Activated naive CD8-positive, alpha-beta T cell treated with anti-CD3 and anti-CD28 coated beads, Interleukin-2, amount 50 U/mL, for 24 hours (primary cell): Measurements from ENCODE around the gene ZNF19.

ENCODE experiments used
- ATAC-seq: fragments of 150-1000 bp; cut with Tn5 transposase; one replicate; pipeline ENCODE4 v1.10.0; 2021
- DNase-seq: peaks from one replicate; pipeline ENCODE4 v3.0.0; 2021
- H3K27ac Mint-ChIP-seq: one replicate; pipeline ENCODE4 v1.8.0; 2021; ENCODE audit warnings: mild to moderate bottlenecking, mixed read lengths
- H3K27me3 Mint-ChIP-seq: one replicate; pipeline ENCODE4 v1.8.0; 2021; ENCODE audit warnings: mixed read lengths
- H3K36me3 Mint-ChIP-seq: one replicate; pipeline ENCODE4 v1.8.0; 2021; ENCODE audit warnings: low read depth, mixed read lengths
- H3K4me1 Mint-ChIP-seq: one replicate; pipeline ENCODE4 v1.8.0; 2021; ENCODE audit warnings: mixed read lengths
- H3K4me3 Mint-ChIP-seq: one replicate; pipeline ENCODE4 v1.8.0; 2021; ENCODE audit warnings: mild to moderate bottlenecking, moderate library complexity, mixed read lengths
- H3K9me3 Mint-ChIP-seq: one replicate; pipeline ENCODE4 v1.8.0; 2021; ENCODE audit warnings: mixed read lengths

ZNF19 gene

DNA sequence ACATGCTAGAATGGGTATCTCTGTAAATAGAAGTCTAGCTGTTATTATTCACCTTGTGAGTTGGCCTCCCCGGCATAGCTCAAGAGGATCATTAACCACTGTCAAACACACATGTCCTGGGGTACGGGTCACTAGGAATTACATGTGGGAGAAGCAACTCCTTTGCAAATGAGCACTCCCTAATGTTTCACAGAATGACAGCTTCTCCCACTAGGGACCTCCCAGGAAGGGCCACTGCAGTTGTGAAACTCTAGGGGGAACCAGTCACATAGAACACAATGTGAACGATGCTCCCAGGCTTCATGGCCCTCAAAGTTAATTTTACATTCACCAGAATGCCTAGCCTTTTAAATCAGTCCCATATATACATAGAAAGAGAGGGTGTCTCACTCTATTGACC lies 12.4 kb upstream of the ZNF19 start:
- no peaks in the 10 kb centered on the region for H3K36me3 Mint-ChIP-seq
- ATAC-seq = no peak

DNA sequence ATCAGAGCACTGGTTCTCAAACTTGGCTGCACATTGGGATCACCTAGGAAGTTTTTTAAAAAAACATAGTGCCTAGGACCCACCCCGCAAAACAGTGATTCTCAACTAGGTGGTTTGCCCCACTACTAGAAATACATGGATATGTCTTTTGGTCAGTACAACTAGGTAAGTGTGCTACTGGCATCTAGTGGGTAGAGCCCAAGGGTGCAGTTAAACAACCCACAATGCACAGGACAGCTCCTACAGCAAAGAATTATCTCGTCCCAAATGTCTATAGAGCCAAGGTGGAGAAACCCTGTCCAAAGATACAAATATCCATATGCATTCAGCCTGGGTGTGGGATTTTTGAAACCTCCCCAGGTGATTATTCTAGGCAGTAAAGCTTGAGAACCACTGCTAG lies 11.8 kb upstream of the ZNF19 start:
- Mint-ChIP-seq H3K9me3 (no peaks in the 10 kb centered on the region), H3K27ac (no peak overlapping the region), H3K36me3 (no peaks in the 10 kb centered on the region), H3K4me3 (no peak overlapping the region), H3K27me3 (peaks cover 2% of the 10 kb centered on the region), H3K4me1 (no peaks in the 10 kb centered on the region)
- ATAC-seq (no peak), DNase-seq (no peak)

More for the DNA sequence above, 12.4 kb upstream of the ZNF19 start:
- Mint-ChIP-seq H3K27ac (no peak overlapping the region), H3K4me1 (no peaks in the 10 kb centered on the region), H3K9me3 (no peaks in the 10 kb centered on the region), H3K27me3 (peaks cover 2% of the 10 kb centered on the region), H3K4me3 (no peak overlapping the region)
- no peak for DNase-seq

DNA sequence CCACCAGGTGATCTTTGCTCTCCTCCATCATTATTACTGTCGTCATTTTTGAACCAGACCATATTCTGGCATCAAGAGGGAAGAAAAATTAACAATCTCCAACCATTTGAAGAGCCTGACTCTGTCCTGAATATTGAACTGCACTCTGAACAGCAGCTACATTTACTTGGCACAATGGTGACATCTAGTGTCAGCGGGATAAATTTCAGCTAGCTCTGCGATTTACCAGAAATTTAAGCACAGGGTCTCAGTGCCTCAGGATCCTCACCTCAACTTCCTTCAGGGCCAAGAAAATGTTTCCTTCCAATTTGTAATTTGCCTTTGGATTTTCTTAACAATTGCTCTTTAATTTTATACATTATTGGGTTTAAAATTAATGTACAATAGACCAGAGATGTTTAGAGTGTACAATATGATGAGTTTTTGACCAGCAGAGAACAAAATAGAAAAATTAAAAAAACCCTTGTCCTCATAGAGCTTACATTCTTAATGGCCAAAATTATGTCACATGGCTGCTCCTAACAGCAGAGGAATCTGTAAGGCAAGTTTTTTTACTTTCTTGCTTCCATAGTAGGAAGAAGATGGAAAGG lies 10.7 kb upstream of the ZNF19 start:
- H3K4me1 Mint-ChIP-seq = no peaks in the 10 kb centered on the region
- H3K9me3 Mint-ChIP-seq = no peaks in the 10 kb centered on the region
- H3K27ac Mint-ChIP-seq = no peak overlapping the region
- peak; percentile 48 for DNase-seq
- no peak overlapping the region for H3K4me3 Mint-ChIP-seq
- H3K36me3 Mint-ChIP-seq = no peaks in the 10 kb centered on the region
- H3K27me3 Mint-ChIP-seq = no peaks in the 10 kb centered on the region
- ATAC-seq = peak; percentile 57

DNA sequence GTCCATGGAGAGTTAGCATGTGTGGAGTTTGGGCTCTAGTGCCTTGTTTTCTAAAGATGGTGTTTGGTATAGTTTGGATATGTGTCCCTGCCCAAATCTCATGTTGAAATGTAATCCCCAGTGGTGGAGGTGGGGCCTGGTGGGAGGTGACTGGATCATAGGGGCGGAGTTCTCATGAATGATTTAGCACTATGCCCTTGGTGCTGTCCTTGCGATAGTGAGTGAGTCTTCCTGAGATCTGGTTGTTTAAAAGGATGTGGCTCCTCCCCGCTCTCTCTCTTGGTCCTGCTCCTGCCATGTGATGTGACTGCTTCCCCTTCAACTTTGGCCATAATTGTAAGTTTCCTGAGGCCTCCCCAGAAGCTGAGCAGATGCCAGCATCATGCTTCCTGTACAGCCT lies 8.9 kb upstream of the ZNF19 start:
- Mint-ChIP-seq H3K4me3 (no peak overlapping the region), H3K27me3 (no peaks in the 10 kb centered on the region), H3K4me1 (no peaks in the 10 kb centered on the region), H3K9me3 (no peaks in the 10 kb centered on the region), H3K36me3 (no peaks in the 10 kb centered on the region), H3K27ac (no peak overlapping the region)
- DNase-seq (no peak), ATAC-seq (no peak)

DNA sequence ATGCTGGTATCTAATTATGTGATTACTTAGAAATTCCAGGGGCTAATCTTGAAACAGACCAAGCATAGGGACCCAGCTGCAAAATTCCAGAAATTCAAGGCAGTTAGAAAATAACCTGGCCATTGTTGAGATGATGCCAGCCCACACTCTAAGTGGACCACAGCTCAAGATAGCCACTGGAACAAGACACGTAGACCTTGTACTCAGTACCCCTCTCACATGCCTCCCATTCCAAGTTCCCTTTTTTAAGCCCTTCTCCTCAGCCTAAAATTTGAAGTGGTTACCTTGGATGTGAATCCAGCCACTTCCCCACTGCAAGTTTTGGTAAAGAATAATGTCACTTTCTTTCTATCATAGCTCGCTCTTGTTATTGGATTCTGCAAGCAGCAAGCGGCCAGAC lies 4.1 kb upstream of the ZNF19 start:
- Mint-ChIP-seq H3K27me3 (no peaks in the 10 kb centered on the region), H3K27ac (no peak overlapping the region), H3K9me3 (no peaks in the 10 kb centered on the region), H3K4me1 (peaks cover 3% of the 10 kb centered on the region), H3K4me3 (no peak overlapping the region), H3K36me3 (no peaks in the 10 kb centered on the region)
- DNase-seq (no peak), ATAC-seq (no peak)

DNA sequence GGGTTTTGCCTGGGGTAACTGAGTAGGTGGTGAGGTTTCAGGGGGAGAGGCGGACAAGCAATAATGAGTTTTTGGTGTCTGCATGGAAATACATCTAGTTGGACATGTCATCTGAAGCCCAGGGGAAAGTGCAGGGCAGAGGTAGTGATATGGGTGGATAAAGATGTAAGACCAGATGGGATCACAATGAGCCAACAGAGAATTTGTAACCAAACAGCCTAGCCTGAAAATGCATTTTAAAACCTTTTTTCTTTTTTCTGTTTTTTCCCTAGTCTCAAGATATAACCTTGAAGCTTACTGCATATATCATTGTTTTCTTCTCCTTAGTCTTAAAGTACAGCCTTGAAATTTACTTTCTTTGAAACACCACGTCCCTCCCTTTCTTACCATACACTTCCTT lies 3.7 kb upstream of the ZNF19 start:
- Mint-ChIP-seq H3K4me3 (no peak overlapping the region), H3K4me1 (peaks cover 3% of the 10 kb centered on the region), H3K27me3 (no peaks in the 10 kb centered on the region), H3K9me3 (no peaks in the 10 kb centered on the region), H3K36me3 (no peaks in the 10 kb centered on the region), H3K27ac (no peak overlapping the region)
- ATAC-seq (no peak), DNase-seq (no peak)

DNA sequence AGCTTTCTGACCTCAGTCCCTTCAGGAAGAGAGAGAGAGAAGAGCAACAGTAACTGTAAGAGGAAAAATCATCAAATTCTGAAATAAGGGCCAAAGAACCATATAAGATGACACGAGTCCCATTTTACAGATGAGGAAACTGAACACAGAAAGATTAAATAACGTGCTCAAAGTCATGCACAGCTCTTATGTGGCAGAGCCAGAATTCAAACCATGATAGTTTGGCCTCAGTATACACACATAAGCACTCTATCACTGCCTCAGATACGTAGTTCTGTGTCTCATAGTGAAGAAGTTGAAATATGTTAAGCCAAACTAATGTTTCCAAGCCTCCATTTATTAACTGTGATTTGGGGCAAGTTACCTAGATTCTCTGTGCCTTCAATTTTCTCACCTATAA lies 1.9 kb upstream of the ZNF19 start:
- no peak for ATAC-seq
- Mint-ChIP-seq H3K27me3 (peaks cover 2% of the 10 kb centered on the region), H3K9me3 (no peaks in the 10 kb centered on the region), H3K4me1 (peaks cover 3% of the 10 kb centered on the region), H3K4me3 (no peak overlapping the region), H3K36me3 (no peaks in the 10 kb centered on the region), H3K27ac (no peak overlapping the region)
- no peak for DNase-seq

DNA sequence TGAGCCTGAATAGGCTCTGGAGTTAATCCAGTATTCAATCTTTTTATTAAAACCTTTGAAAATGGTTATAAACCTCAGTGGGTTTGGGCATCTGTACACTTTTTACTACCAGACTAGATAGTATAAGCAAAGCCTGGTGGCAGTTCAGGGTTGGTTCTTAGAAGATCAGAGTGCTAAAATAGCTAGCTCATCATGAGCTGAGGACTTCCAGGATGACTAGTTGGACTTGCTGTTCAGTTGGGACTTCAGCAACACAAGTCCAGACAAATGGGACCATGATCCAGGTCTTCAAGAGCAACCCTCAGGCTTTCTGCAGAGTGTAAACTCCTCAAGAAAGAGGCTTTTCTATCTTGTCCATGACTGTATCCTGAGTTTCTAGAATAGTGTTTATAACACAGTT lies 1.2 kb upstream of the ZNF19 start:
- Mint-ChIP-seq H3K27me3 (peaks cover 2% of the 10 kb centered on the region), H3K4me1 (peaks cover 3% of the 10 kb centered on the region), H3K27ac (no peak overlapping the region), H3K36me3 (no peaks in the 10 kb centered on the region), H3K9me3 (no peaks in the 10 kb centered on the region), H3K4me3 (no peak overlapping the region)
- DNase-seq = no peak
- no peak for ATAC-seq

DNA sequence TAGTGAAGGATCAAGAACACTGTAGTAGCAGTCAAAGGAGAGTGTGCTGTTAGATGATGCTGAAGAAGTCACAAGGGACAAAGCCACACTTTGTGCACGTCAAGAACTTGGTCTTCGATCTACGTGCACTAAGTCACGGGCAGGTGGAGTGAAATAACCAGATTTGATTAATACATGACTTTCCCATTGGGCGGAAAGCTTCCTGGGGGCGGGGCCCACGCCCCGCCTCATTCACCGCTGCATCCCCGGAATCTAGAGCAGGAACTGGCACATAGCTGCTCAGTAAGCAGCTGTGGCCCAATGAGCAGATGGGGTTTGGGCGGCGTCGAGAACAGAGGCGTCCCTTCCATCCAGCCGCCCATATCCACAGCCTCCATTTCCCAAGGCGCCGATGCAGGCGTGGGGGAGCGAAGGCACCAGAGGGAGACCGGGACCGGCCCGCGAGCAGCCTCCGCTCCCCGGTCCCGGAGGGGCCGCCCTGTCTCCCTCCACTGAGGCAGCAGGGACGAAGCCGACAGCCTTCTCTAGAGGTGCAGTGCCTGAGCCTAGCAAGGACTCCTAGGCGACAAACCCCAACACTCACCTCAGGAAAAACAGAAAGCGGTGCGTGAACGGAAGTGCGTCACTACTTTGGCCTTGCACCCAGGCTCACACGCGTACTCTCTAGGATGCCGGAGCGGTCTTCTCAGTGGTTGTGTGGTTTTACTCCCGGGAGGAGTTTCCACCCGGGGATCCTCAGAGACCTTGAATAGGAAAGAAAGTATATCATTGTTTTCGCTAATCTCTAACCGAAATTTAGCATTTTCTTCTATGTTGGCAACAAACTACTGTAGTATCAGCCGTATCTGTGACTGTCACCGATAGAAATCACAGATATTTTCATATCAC lies 4.9 kb downstream of the ZNF19 start:
- peak; percentile 93 for ATAC-seq
- H3K36me3 Mint-ChIP-seq = no peaks in the 10 kb centered on the region
- peaks cover 2% of the 10 kb centered on the region for H3K27me3 Mint-ChIP-seq
- H3K4me1 Mint-ChIP-seq = peaks cover 15% of the 10 kb centered on the region
- no peaks in the 10 kb centered on the region for H3K9me3 Mint-ChIP-seq
- peak overlapping the region; percentile 61 for H3K27ac Mint-ChIP-seq
- peak overlapping the region; percentile 77 for H3K4me3 Mint-ChIP-seq
- peak; percentile 82 for DNase-seq

DNA sequence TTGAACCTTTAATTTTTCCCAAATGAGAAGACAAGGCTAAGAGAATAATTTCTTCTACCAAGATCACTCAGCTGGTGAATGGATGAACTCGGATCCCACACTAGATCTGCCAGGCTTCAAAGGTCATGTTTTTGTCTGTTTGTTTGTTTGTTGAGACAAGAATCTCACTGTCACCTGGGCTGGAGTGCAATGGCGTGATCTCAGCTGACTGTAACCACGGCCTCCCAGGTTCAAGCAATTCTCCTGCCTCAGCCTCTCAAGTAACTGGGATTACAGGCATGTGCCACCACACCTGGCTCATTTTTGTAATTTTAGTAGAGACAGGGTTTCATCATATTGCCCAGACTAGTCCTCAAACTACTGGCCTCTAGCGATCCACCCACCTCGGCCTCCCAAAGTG lies 6.6 kb downstream of the ZNF19 start:
- Mint-ChIP-seq H3K4me1 (peaks cover 15% of the 10 kb centered on the region), H3K27me3 (peaks cover 2% of the 10 kb centered on the region), H3K4me3 (no peak overlapping the region), H3K36me3 (peaks cover 6% of the 10 kb centered on the region), H3K27ac (no peak overlapping the region), H3K9me3 (no peaks in the 10 kb centered on the region)
- DNase-seq (no peak), ATAC-seq (no peak)

DNA sequence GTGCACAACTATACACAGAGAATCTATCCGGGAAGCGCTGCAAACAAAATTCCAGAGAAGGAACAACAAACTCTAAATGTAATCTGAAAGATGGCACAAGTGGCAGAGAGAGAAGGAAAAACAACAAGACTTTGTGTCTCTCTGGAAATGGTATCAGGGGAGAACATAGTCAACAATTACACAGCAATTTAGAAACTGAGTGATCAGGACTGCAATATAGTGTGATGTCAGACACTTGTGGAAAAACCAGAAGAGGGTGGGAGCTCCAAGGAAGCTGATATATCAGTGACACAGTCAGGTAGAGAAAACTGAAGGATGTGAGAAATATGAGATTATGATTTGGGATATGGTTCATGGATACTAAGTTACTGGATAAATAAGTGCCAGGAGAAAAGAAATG lies 8.2 kb downstream of the ZNF19 start:
- DNase-seq (no peak), ATAC-seq (no peak)
- Mint-ChIP-seq H3K9me3 (no peaks in the 10 kb centered on the region), H3K36me3 (peaks cover 18% of the 10 kb centered on the region), H3K4me1 (peaks cover 15% of the 10 kb centered on the region), H3K27ac (no peak overlapping the region), H3K27me3 (no peaks in the 10 kb centered on the region), H3K4me3 (no peak overlapping the region)

DNA sequence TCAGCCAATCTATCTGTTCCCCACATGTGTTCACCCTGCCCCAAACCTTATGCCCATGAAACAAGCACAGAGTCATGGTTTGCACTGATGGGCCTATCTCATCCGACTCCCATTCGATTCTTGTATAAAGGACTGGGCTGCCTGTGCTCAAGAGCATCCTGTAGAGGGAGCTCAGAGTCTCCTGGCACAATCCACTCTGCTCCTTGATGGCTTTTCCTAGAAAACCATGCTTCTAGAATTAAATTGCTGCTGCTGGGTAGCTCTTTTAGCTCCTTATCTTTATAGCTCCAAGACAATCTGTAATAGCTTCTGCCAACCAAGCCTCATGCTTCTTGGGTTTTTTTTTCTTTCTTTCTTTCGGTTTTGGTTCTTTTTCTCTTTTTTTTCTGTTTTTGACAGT lies 9.7 kb downstream of the ZNF19 start:
- H3K9me3 Mint-ChIP-seq = no peaks in the 10 kb centered on the region
- H3K27ac Mint-ChIP-seq = no peak overlapping the region
- H3K4me1 Mint-ChIP-seq = peaks cover 9% of the 10 kb centered on the region
- H3K36me3 Mint-ChIP-seq = peaks cover 20% of the 10 kb centered on the region
- DNase-seq (no peak), ATAC-seq (no peak)
- no peaks in the 10 kb centered on the region for H3K27me3 Mint-ChIP-seq
- no peak overlapping the region for H3K4me3 Mint-ChIP-seq

DNA sequence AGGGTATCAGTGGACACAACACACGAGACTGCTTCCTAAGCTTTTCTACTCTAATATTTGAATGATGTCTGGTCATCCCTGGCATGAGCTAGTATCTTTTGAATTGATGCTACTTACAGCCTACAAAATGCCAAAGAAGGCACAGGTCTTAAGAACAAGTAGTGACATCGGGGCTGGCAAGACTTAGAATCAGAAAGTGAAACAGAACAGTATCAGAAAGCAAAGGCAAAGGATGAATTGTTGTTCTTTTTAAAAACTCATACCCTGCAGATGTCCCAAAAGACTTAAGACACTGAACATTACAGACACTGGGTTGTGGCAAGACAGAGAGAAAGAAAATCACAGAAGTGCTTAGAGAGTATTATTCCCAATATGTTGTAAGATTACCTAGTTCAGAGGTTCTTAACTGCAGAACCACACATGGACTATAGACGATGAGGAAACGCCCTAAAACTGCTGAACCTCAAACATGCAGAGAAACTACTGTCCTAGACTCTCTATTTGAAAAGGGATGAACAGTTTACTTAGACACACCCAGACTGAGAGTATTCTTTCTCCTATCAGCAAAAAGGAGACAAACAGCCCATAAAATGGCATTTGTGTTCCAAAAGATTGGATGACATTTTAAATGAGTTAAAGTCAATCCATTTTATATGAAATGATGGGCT lies 12.5 kb downstream of the ZNF19 start:
- H3K4me1 Mint-ChIP-seq = no peaks in the 10 kb centered on the region
- H3K27me3 Mint-ChIP-seq = no peaks in the 10 kb centered on the region
- ATAC-seq = no peak
- no peak for DNase-seq
- H3K27ac Mint-ChIP-seq = no peak overlapping the region
- no peaks in the 10 kb centered on the region for H3K9me3 Mint-ChIP-seq
- peaks cover 20% of the 10 kb centered on the region for H3K36me3 Mint-ChIP-seq
- H3K4me3 Mint-ChIP-seq = no peak overlapping the region

DNA sequence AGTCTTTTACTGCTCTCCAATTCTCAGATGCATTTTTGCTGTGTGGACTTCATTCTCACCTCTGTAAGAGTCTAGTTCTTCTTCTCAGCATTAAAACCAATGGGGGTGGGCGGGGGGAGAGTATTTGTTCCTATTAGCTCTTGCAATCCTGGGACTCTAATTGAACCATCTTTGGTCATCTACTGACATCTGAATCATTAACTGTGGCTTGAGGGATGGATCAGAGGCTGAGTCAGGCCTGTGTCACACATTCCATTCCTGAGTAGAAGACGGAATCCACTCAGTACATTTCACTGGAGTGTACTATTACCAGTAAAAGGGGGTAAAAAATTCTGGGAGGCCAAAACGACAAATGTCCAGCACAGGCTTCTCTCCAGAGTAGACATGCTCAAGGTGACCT lies 14.3 kb downstream of the ZNF19 start:
- no peaks in the 10 kb centered on the region for H3K27me3 Mint-ChIP-seq
- no peaks in the 10 kb centered on the region for H3K4me1 Mint-ChIP-seq
- H3K9me3 Mint-ChIP-seq = no peaks in the 10 kb centered on the region
- peaks cover 20% of the 10 kb centered on the region for H3K36me3 Mint-ChIP-seq
- H3K27ac Mint-ChIP-seq = no peak overlapping the region
- DNase-seq = no peak
- H3K4me3 Mint-ChIP-seq = no peak overlapping the region
- no peak for ATAC-seq

DNA sequence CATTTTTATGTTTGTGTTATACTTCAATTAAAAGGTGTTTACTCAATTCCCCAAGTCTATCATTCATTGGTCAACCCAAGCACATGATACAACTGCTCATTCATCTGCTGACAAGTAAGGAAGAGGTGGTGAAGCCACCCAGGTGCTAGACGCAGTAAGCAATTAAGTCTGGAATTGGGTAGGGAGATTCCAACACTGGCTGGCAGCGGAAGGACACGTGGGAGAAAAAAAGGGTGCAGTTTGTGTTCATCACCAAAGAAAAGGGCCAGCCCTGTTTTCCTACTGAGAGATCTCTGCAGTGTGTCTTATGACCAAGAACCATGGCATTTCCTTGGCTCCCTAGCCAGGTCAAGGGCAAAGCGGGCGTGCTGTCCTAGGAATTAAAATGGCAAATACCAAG lies 15.2 kb downstream of the ZNF19 start:
- Mint-ChIP-seq H3K27ac (no peak overlapping the region), H3K4me1 (no peaks in the 10 kb centered on the region), H3K9me3 (no peaks in the 10 kb centered on the region), H3K4me3 (no peak overlapping the region), H3K27me3 (no peaks in the 10 kb centered on the region), H3K36me3 (peaks cover 20% of the 10 kb centered on the region)
- ATAC-seq = no peak
- no peak for DNase-seq
